HG02852 (cell line): Measurements from ENCODE around the gene SPDYC.

Experiments
- ATAC-seq: cut with Tn5 transposase; IDR thresholded peaks from one replicate; pipeline ENCODE4 v1.9.1; 2021; ENCODE audit warnings: mild to moderate bottlenecking, moderate library complexity; ENCODE audit not compliant: unreplicated experiment

The SPDYC gene

GRCh38 chr11:65204646-65205601 is 34.9 kb downstream of the SPDYC start:
- ATAC-seq = no peak

GRCh38 chr11:65205602-65205967 is 35.6 kb downstream of the SPDYC start:
- ATAC-seq = no peak

- no peak for ATAC-seq
Measured at GRCh38 chr11:65206441-65206841, 36.4 kb downstream of the SPDYC start.

GRCh38 chr11:65206901-65207300 is 36.9 kb downstream of the SPDYC start:
- ATAC-seq = no peak

- no peak for ATAC-seq
Measured at GRCh38 chr11:65207918-65208784, 38.1 kb downstream of the SPDYC start.

GRCh38 chr11:65208785-65209710 is 39.0 kb downstream of the SPDYC start:
- ATAC-seq = no peak

- ATAC-seq = no peak
Measured at GRCh38 chr11:65209711-65210360, 39.8 kb downstream of the SPDYC start.

GRCh38 chr11:65210361-65210731 is 40.3 kb downstream of the SPDYC start:
- ATAC-seq = no peak

- no peak for ATAC-seq
Measured at GRCh38 chr11:65210748-65211147, 40.7 kb downstream of the SPDYC start.

GRCh38 chr11:65211293-65212105 is 41.5 kb downstream of the SPDYC start:
- ATAC-seq = no peak

- no peak for ATAC-seq
Measured at GRCh38 chr11:65212226-65212801, 42.3 kb downstream of the SPDYC start.

- no peak for ATAC-seq
Measured at GRCh38 chr11:65213322-65214211, 43.5 kb downstream of the SPDYC start.

GRCh38 chr11:65214212-65214845 is 44.3 kb downstream of the SPDYC start:
- ATAC-seq = no peak

GRCh38 chr11:65215441-65216076 is 45.5 kb downstream of the SPDYC start:
- no peak for ATAC-seq

- no peak for ATAC-seq
Measured at GRCh38 chr11:65216830-65217229, 46.8 kb downstream of the SPDYC start.

- ATAC-seq = no peak
Measured at GRCh38 chr11:65217441-65218423, 47.7 kb downstream of the SPDYC start.
